Measurements from ENCODE around the gene AZIN2.
A peak's percentile ranks its signal among the peaks of the same experiment; 100 is the strongest.
"Not testable (repeated sequence)": the region's sequence is repeated elsewhere in the genome, so short reads cannot be mapped to it uniquely, and the experiment has no call there.

AZIN2 gene

GRCh38 chr1:33119050-33119449, 38.1 kb downstream of the AZIN2 start:
- in situ Hi-C loops (cut with HindIII; ENCODE audit: low sequenced_read_pairs), result no loop called here
- TF ChIP-seq, protein P1, sequence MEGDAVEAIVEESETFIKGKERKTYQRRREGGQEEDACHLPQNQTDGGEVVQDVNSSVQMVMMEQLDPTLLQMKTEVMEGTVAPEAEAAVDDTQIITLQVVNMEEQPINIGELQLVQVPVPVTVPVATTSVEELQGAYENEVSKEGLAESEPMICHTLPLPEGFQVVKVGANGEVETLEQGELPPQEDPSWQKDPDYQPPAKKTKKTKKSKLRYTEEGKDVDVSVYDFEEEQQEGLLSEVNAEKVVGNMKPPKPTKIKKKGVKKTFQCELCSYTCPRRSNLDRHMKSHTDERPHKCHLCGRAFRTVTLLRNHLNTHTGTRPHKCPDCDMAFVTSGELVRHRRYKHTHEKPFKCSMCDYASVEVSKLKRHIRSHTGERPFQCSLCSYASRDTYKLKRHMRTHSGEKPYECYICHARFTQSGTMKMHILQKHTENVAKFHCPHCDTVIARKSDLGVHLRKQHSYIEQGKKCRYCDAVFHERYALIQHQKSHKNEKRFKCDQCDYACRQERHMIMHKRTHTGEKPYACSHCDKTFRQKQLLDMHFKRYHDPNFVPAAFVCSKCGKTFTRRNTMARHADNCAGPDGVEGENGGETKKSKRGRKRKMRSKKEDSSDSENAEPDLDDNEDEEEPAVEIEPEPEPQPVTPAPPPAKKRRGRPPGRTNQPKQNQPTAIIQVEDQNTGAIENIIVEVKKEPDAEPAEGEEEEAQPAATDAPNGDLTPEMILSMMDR (IDR thresholded peaks at IDR 0.05; ENCODE audit: low read depth, low read length), result no peak
- no peak for DNase-seq (ENCODE audit: low read depth, low spot score)
- no peak overlapping the region for H3K4me3 ChIP-seq (ENCODE audit: low read depth, low read length)

- DNase-seq (ENCODE audit: low read depth, low spot score), result no peak
- TF ChIP-seq, protein P1 (IDR thresholded peaks at IDR 0.05; ENCODE audit: low read depth, low read length), result peak; percentile 12
- H3K4me3 ChIP-seq (ENCODE audit: low read depth, low read length), result no peak overlapping the region
- in situ Hi-C loops (cut with HindIII; ENCODE audit: low sequenced_read_pairs), result no loop called here
These were observed 38.7 kb downstream of the AZIN2 start for GRCh38 chr1:33119532-33120217.

- TF ChIP-seq, protein P1 (IDR thresholded peaks at IDR 0.05; ENCODE audit: low read depth, low read length), result no peak
- H3K4me3 ChIP-seq (ENCODE audit: low read depth, low read length), result no peak overlapping the region
- DNase-seq (ENCODE audit: low read depth, low spot score), result no peak
- in situ Hi-C loops (cut with HindIII; ENCODE audit: low sequenced_read_pairs), result no loop called here
These were observed 39.7 kb downstream of the AZIN2 start for GRCh38 chr1:33120436-33121231.

DNA sequence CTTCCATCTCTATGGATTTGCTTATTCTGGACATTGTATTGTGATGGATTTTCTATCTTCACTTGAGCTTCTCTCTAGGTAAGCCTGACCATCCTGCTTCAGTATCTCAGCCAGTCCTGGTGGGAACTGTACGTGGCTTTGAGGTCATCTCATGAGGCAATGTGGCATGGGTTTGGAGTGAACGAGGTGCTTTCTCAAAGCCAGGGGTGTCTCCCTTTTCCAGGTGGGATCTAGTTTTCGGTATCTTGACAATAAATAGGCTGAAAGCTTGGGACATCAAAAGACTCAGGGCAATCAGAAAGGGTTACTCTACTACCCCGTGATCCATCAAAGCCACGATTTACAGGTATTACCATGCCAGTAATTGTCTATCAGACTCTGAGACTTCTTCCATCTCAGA, 40.8 kb downstream of the AZIN2 start:
- TF ChIP-seq, protein P1 (IDR thresholded peaks at IDR 0.05; ENCODE audit: low read depth, low read length), result no peak
- DNase-seq (ENCODE audit: low read depth, low spot score), result no peak
- in situ Hi-C loops (cut with HindIII; ENCODE audit: low sequenced_read_pairs), result no loop called here
- no peak overlapping the region for H3K4me3 ChIP-seq (ENCODE audit: low read depth, low read length)

- TF ChIP-seq, protein P1 (IDR thresholded peaks at IDR 0.05; ENCODE audit: low read depth, low read length), result no peak
- DNase-seq (ENCODE audit: low read depth, low spot score), result no peak
- in situ Hi-C loops (cut with HindIII; ENCODE audit: low sequenced_read_pairs), result no loop called here
- H3K4me3 ChIP-seq (ENCODE audit: low read depth, low read length), result no peak overlapping the region
These were observed 41.7 kb downstream of the AZIN2 start for GRCh38 chr1:33122483-33123178.

- no peak overlapping the region for H3K4me3 ChIP-seq (ENCODE audit: low read depth, low read length)
- TF ChIP-seq, protein P1 (IDR thresholded peaks at IDR 0.05; ENCODE audit: low read depth, low read length), result no peak
- no peak for DNase-seq (ENCODE audit: low read depth, low spot score)
- in situ Hi-C loops (cut with HindIII; ENCODE audit: low sequenced_read_pairs), result no loop called here
These were observed 42.3 kb downstream of the AZIN2 start for GRCh38 chr1:33123266-33123665.

GRCh38 chr1:33124647-33125046, 43.7 kb downstream of the AZIN2 start:
- H3K4me3 ChIP-seq (ENCODE audit: low read depth, low read length); DNase-seq (ENCODE audit: low read depth, low spot score); in situ Hi-C loops (cut with HindIII; ENCODE audit: low sequenced_read_pairs): not testable (repeated sequence)
